CD4-positive, alpha-beta T cell treated with Interferon gamma for 1 hour (primary cell): ENCODE results near the gene SSTR5.

Experiments
- DNase-seq: peaks from one replicate; pipeline ENCODE4 v3.0.0-alpha.2; 2020

The SSTR5 gene

DNA sequence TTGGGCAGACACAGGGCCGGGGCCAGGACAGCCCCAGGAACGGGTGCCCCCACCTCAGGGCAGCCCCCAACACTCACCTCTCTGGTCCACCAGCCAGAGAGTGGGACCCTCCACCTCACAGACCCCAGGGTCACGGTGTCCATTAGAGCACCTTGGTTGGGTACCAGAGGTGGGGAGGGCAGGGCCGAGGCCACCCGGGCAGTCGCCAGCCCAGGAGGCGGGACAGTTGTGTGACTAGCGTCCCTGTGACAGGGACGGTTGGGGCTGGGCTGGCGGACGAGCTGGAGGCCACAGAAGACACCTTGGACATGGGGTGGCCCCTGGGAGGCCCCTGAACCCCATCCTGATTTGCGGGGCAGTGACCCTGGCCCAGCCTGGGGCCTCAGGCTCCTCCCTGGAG lies 35.2 kb downstream of the SSTR5 start:
- no peak for DNase-seq

GRCh38 chr16:1108299-1109252 lies 36.0 kb downstream of the SSTR5 start:
- no peak for DNase-seq

DNA sequence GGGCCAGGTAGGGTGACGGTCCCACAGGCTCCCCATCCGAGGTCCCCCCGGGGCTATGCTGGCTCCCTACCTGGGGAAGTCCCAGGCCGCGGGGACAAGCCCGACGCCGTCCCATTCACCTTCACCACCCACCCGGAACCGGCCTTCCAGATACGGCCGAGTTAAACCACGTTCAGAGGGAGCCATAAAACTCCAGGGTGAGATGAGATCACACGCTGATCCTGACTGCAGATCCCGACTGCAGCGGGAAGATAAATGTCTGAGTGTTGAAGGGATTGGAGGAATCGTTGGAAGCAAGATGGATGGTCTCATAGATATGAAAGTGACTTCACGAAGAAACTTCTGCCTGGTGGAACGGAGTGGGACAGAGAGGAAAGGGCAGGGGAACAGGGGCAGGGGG lies 37.1 kb downstream of the SSTR5 start:
- no peak for DNase-seq

- DNase-seq: no peak
These were observed 40.1 kb downstream of the SSTR5 start for GRCh38 chr16:1112506-1113184.

- no peak for DNase-seq
These were observed 40.9 kb downstream of the SSTR5 start for GRCh38 chr16:1113489-1113888.

GRCh38 chr16:1113889-1114526 lies 41.5 kb downstream of the SSTR5 start:
- no peak for DNase-seq

GRCh38 chr16:1116693-1117077 lies 44.1 kb downstream of the SSTR5 start:
- DNase-seq: no peak

- no peak for DNase-seq
These were observed 44.8 kb downstream of the SSTR5 start for GRCh38 chr16:1117176-1117900.

DNA sequence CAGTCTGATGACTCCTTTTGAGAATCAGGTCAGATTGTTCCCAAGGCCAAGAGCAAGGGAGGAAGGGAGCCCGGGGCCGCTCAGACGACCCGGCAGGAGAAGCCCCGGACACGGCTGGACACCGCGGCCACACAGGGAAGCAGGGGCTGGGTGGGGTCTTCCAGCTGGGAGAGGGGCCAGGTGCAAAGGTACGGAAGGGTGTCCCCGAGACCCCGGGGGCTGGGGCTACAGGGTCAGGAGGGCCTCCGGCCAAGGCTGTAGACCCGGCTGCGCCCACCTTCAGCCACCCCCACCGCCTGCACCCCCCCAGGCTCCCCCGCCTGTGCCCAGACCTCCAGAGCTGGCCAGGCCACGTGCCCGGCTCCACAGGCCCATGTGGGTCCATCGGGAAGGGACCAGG lies 45.4 kb downstream of the SSTR5 start:
- no peak for DNase-seq

DNA sequence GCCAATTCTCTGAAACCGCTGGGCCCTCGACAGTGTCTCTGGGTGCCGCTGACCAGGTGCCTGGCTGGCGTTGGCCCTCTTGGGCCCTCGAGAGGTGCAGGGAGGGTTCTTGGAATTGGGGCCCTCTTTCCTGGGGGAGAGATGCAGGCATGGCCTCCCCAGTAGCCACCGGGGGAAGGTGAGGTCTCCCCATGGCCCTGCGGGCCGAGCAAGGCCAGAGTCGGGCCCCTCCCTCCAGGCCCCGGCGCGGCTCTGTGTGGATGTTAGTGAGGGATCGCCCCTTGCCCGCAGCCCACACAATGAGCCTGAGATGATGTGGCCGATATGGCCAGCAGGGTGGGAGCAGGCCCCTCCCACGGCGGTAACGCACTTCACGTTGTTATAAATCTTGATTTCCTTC lies 46.6 kb downstream of the SSTR5 start:
- no peak for DNase-seq

DNA sequence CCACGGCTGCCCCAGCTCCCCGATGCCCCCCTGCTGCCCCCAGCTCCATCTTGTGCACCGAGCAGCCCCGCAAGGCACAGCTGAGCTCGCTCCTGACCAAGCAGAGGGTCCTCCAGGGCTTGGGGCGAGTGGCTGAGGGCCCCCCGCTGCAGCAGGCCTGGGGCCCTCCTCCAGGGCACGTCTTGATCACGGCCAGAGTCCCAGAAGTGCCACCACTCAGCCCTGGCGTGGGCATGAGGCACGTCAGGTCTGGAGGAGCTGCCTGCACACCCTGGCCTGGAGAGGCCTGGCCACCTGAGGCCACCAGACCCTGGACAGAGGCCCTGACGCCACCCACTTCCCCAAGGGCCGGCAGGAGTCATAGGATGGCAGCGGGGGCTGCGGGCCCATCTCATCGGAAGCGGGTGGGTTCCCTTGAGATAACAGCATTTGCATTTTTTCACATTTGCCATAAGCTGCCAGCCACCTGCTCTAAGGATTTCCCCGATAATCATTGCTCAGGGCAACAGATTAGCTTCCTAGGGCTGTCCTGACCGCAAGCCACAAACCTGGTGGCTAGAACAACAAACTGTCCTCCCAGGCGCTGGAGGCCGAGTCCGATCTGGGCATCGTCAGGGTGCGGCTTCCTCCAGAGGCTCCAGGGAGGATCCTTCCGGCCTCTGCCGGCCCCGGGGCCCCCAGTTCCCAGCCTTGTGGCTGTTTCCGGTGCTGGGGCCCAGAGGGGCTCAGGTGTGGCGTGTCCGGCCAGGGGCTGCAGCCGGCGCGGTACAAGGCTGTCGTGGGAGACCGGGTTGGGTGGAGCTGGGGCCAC lies 47.4 kb downstream of the SSTR5 start:
- no peak for DNase-seq

- DNase-seq: no peak
These were observed 48.0 kb downstream of the SSTR5 start for GRCh38 chr16:1120577-1120941.

DNA sequence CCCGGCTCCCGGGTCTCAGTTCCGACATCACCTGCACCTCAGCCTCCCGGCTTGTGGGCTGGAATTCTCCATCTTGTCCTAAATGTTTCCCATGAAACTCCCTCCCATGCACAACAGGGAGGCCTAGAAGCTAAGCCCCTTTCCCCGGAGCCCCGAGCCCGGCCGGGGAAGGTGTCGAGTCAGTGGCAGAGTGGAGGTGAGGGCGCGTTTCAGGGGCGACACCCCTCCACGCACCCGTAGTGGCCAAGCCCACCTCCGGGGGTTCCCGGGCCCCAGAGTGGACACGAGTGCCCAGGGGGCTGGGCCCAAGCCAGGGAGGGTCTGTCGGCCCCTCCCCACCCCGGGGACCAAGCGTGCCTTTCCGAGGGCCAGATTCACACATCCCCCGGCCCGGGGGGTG lies 48.5 kb downstream of the SSTR5 start:
- no peak for DNase-seq

GRCh38 chr16:1121601-1122397 lies 49.3 kb downstream of the SSTR5 start:
- no peak for DNase-seq

GRCh38 chr16:1122398-1122765 lies 49.8 kb downstream of the SSTR5 start:
- DNase-seq: no peak

- DNase-seq: no peak
These were observed 51.1 kb downstream of the SSTR5 start for GRCh38 chr16:1123525-1124230.

- DNase-seq: no peak
These were observed 51.7 kb downstream of the SSTR5 start for GRCh38 chr16:1124291-1124690.

- no peak for DNase-seq
These were observed 52.2 kb downstream of the SSTR5 start for GRCh38 chr16:1124795-1125194.

DNA sequence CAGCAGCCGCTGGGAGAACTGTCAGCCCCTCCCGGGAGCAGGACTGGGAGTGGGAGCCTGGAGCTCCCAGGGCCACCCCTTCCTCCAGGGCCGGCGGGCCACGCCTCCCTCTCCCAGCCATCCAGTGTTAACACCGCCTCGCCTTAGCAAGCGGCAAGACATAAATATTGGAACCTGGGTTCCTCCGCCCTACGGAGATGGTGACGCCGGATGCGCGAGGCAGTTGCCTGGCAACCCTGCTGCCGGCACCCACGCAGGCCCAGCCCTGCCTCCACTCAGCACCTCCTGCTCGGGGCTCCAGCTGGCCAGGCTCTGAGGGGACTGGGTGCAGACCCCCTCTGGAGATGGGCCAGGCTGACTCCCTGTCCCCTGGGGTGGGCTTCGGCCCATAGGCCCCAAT lies 52.9 kb downstream of the SSTR5 start:
- DNase-seq: no peak

DNA sequence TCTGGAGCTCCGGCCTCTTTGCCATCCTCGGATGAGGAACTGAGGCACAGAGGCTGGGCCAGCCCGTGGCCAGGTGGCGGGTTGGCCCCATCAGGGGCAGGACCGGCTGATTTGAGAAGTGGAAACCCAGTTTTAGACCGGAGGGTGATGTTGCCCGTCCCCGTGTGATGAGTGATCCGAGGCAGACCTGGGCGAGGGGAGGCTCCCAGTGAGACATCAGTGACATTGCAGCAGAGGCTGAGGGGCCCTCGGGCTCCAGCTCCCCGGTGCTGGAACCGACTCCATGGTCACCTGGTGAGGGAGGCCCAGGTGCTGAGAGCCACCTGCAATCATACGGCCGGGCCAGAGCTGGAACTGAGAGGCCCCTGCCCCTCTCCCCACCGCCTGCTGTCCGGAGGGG lies 53.5 kb downstream of the SSTR5 start:
- DNase-seq: no peak

GRCh38 chr16:1126586-1126985 lies 54.0 kb downstream of the SSTR5 start:
- no peak for DNase-seq
